ENCODE measurements around the gene GLUD1.

The GLUD1 gene

DNA sequence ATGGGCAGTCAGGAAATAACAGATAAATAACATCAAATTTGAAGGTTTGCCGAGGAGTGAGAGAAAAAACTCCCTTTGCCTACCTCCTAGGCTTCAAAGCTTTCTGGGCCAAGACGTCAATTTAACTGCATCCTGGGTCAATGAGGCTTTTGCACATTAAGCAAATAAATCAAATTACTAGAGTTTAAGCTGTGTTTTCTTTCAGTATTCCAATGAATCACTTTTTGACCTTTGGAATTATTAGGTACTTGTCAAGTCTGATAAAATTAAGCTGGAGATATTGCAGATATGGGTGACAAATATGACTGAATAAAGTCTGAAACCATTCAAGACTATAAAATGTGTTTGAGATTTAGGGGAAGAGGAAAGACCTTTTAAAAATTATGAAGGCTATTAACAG lies 22.2 kb downstream of the GLUD1 start:
- ChIA-PET POLR2A (no interaction called here), CTCF (no interaction called here)
- no peak for TF ChIP-seq SP1 (IDR thresholded peaks at IDR 0.05)
- no peak for TF ChIP-seq HDGF (IDR thresholded peaks at IDR 0.05; ENCODE audit: borderline replicate concordance)
- no peak for TF ChIP-seq TARDBP (IDR thresholded peaks at IDR 0.05)
- TF ChIP-seq FOXK2 (IDR thresholded peaks at IDR 0.05): no peak
- no peak for TF ChIP-seq CTBP1 (IDR thresholded peaks at IDR 0.05; ENCODE audit: borderline replicate concordance)
- TF ChIP-seq ELF4 (IDR thresholded peaks at IDR 0.05): no peak
- no peak for TF ChIP-seq FOXA1 (IDR thresholded peaks at IDR 0.05)
- TF ChIP-seq SUZ12 (IDR thresholded peaks at IDR 0.05): no peak
- TF ChIP-seq FOXM1 (IDR thresholded peaks at IDR 0.05; ENCODE audit: borderline replicate concordance): no peak
- TF ChIP-seq LEF1 (IDR thresholded peaks at IDR 0.05; ENCODE audit: borderline replicate concordance): no peak
- TF ChIP-seq ZNF384 (IDR thresholded peaks at IDR 0.05): no peak
- TF ChIP-seq ARNT (IDR thresholded peaks at IDR 0.05): no peak
- no peak for TF ChIP-seq NFRKB (IDR thresholded peaks at IDR 0.05)
- no peak for TF ChIP-seq L3MBTL2 (conservative IDR thresholded peaks at IDR 0.05)
- no peak for TF ChIP-seq BHLHE40 (IDR thresholded peaks at IDR 0.05; ENCODE audit: borderline replicate concordance)
- TF ChIP-seq, protein P1, sequence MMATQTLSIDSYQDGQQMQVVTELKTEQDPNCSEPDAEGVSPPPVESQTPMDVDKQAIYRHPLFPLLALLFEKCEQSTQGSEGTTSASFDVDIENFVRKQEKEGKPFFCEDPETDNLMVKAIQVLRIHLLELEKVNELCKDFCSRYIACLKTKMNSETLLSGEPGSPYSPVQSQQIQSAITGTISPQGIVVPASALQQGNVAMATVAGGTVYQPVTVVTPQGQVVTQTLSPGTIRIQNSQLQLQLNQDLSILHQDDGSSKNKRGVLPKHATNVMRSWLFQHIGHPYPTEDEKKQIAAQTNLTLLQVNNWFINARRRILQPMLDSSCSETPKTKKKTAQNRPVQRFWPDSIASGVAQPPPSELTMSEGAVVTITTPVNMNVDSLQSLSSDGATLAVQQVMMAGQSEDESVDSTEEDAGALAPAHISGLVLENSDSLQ (IDR thresholded peaks at IDR 0.05): no peak
- no peak for DNase-seq (ENCODE audit: extremely low spot score)

DNA sequence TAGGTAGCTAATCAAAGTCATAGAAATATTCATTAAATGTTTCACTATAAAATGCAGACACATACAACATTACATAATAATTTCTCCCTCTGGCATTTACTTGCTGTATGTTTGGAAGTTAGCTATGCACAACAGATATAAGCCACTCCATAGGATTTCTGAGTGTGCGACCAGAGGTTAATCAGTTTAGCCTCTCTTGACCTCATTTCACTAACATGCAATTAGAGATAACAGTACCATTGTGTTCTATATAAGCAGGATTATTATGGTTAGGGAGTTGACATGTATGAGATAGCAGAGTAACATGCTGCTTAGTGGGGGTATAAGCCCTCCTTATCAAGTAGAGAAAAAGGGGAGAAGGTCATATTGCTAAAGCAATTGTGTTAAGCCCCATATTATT lies 26.4 kb downstream of the GLUD1 start:
- CTCF ChIA-PET: no interaction called here
- no peak for DNase-seq (ENCODE audit: extremely low spot score)
- POLR2A ChIA-PET: no interaction called here
- TF ChIP-seq BHLHE40 (IDR thresholded peaks at IDR 0.05; ENCODE audit: borderline replicate concordance): no peak
- no peak for TF ChIP-seq NFRKB (IDR thresholded peaks at IDR 0.05)
- no peak for TF ChIP-seq TARDBP (IDR thresholded peaks at IDR 0.05)
- TF ChIP-seq FOXK2 (IDR thresholded peaks at IDR 0.05): no peak
- TF ChIP-seq, protein P1 (IDR thresholded peaks at IDR 0.05): no peak
- no peak for TF ChIP-seq FOXA1 (IDR thresholded peaks at IDR 0.05)
- no peak for TF ChIP-seq SP1 (IDR thresholded peaks at IDR 0.05)
- TF ChIP-seq L3MBTL2 (conservative IDR thresholded peaks at IDR 0.05): no peak
- TF ChIP-seq FOXM1 (IDR thresholded peaks at IDR 0.05; ENCODE audit: borderline replicate concordance): no peak

DNA sequence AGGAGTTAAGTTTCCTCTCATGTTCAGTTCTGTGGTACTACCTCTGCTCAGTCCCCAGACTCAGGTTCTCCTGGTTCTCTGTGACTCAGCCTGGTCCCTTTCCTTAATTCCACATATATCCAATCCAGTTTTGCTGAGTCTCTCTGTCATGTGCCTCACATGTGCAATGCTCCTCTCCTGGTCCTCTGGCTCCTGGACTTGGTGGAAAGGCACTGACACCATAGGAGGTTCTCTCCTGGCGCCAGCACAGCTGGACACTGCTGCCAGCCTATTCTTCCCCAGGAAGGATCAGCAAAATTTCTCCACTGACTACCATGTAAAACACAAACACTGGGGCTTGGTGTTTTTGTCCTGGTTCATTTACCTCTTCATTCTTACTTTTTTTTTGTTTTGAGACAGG lies 27.8 kb downstream of the GLUD1 start:
- TF ChIP-seq BHLHE40 (IDR thresholded peaks at IDR 0.05; ENCODE audit: borderline replicate concordance): no peak
- TF ChIP-seq LEF1 (IDR thresholded peaks at IDR 0.05; ENCODE audit: borderline replicate concordance): no peak
- no peak for TF ChIP-seq FOXM1 (IDR thresholded peaks at IDR 0.05; ENCODE audit: borderline replicate concordance)
- TF ChIP-seq, protein P1 (IDR thresholded peaks at IDR 0.05): no peak
- TF ChIP-seq L3MBTL2 (conservative IDR thresholded peaks at IDR 0.05): no peak
- no peak for TF ChIP-seq FOXK2 (IDR thresholded peaks at IDR 0.05)
- no peak for TF ChIP-seq NFRKB (IDR thresholded peaks at IDR 0.05)
- TF ChIP-seq SP1 (IDR thresholded peaks at IDR 0.05): no peak
- no peak for TF ChIP-seq CTBP1 (IDR thresholded peaks at IDR 0.05; ENCODE audit: borderline replicate concordance)
- TF ChIP-seq FOXA1 (IDR thresholded peaks at IDR 0.05): no peak
- TF ChIP-seq ZNF384 (IDR thresholded peaks at IDR 0.05): no peak
- no peak for TF ChIP-seq SUZ12 (IDR thresholded peaks at IDR 0.05)
- TF ChIP-seq HDGF (IDR thresholded peaks at IDR 0.05; ENCODE audit: borderline replicate concordance): no peak
- TF ChIP-seq TARDBP (IDR thresholded peaks at IDR 0.05): no peak
- TF ChIP-seq ELF4 (IDR thresholded peaks at IDR 0.05): no peak
- no peak for TF ChIP-seq ARNT (IDR thresholded peaks at IDR 0.05)
- ChIA-PET CTCF (no interaction called here), POLR2A (no interaction called here)
- DNase-seq (ENCODE audit: extremely low spot score): no peak

DNA sequence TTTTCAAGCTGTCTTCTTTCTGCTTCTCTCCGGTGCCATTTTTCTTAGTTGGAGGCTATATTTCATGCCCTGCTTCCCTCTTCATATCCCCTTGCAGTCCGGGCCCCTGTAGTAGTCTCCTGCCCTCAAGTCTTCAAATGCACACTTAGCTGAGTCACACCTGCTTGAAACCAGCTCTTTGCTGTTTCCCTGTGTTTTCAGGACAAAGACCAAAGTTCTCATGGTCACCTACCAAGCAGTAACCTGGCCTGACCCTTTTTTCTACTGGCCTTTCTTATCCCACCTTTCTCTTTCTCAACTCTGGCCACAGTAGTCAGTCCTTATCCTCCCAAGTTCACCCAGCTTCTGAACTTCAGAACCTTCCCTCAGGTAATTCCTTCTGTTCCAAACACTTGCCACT lies 28.5 kb downstream of the GLUD1 start:
- ChIA-PET POLR2A (no interaction called here), CTCF (no interaction called here)
- TF ChIP-seq NFRKB (IDR thresholded peaks at IDR 0.05) (no peak), LEF1 (IDR thresholded peaks at IDR 0.05; ENCODE audit: borderline replicate concordance) (no peak), TARDBP (IDR thresholded peaks at IDR 0.05) (no peak), SUZ12 (IDR thresholded peaks at IDR 0.05) (no peak), ARNT (IDR thresholded peaks at IDR 0.05) (no peak), ELF4 (IDR thresholded peaks at IDR 0.05) (no peak), HDGF (IDR thresholded peaks at IDR 0.05; ENCODE audit: borderline replicate concordance) (no peak), SP1 (IDR thresholded peaks at IDR 0.05) (no peak), CTBP1 (IDR thresholded peaks at IDR 0.05; ENCODE audit: borderline replicate concordance) (no peak)
- TF ChIP-seq, protein P1 (IDR thresholded peaks at IDR 0.05): no peak
- DNase-seq (ENCODE audit: extremely low spot score): no peak

DNA sequence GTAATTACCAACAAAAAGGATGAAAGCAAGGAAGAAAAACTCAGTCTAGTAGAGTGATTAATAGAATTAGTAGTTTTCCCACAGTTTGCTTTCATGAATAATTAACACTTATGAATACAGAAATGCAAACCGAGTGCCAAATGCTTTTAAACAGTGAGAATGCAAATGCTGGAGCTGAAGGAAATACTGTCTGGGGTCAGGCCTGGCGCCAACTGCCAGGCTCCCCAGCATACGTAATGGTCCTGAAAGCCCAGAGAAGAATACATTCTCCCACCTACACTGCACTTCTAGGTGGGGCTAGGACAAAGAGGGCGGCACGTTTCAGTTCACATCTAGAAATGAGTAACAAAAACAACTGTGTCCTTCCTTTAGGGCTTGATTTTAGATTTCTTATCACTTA lies 30.0 kb downstream of the GLUD1 start:
- CTCF ChIA-PET: no interaction called here
- TF ChIP-seq SUZ12 (IDR thresholded peaks at IDR 0.05) (no peak), ZNF384 (IDR thresholded peaks at IDR 0.05) (no peak), FOXM1 (IDR thresholded peaks at IDR 0.05; ENCODE audit: borderline replicate concordance) (no peak), BHLHE40 (IDR thresholded peaks at IDR 0.05; ENCODE audit: borderline replicate concordance) (no peak), L3MBTL2 (conservative IDR thresholded peaks at IDR 0.05) (no peak), NFRKB (IDR thresholded peaks at IDR 0.05) (no peak), ELF4 (IDR thresholded peaks at IDR 0.05) (no peak), CTBP1 (IDR thresholded peaks at IDR 0.05; ENCODE audit: borderline replicate concordance) (no peak), ARNT (IDR thresholded peaks at IDR 0.05) (no peak), HDGF (IDR thresholded peaks at IDR 0.05; ENCODE audit: borderline replicate concordance) (no peak), TARDBP (IDR thresholded peaks at IDR 0.05) (no peak), FOXA1 (IDR thresholded peaks at IDR 0.05) (no peak), LEF1 (IDR thresholded peaks at IDR 0.05; ENCODE audit: borderline replicate concordance) (no peak), SP1 (IDR thresholded peaks at IDR 0.05) (no peak), FOXK2 (IDR thresholded peaks at IDR 0.05) (no peak)
- TF ChIP-seq, protein P1 (IDR thresholded peaks at IDR 0.05): no peak
- POLR2A ChIA-PET: no interaction called here
- no peak for DNase-seq (ENCODE audit: extremely low spot score)
